IPS-15b (cell line): ENCODE measurements around the gene MT1X.
A peak's percentile ranks its signal among the peaks of the same experiment; 100 is the strongest.

Experiments
- H3K27me3 ChIP-seq: one replicate; pipeline ENCODE4 v1.6.1; 2013; ENCODE audit warnings: low read length; ENCODE audit not compliant: control insufficient read depth, insufficient read depth
- H3K36me3 ChIP-seq: one replicate; pipeline ENCODE4 v1.6.1; 2013; ENCODE audit warnings: low read length; ENCODE audit not compliant: control insufficient read depth, insufficient read depth
- H3K4me1 ChIP-seq: one replicate; pipeline ENCODE4 v1.6.1; 2013; ENCODE audit warnings: mild to moderate bottlenecking, low read length; ENCODE audit not compliant: control insufficient read depth, insufficient read depth
- H3K4me3 ChIP-seq: one replicate; pipeline ENCODE4 v1.5.1; 2013; ENCODE audit warnings: low read depth, low read length
- H3K9ac ChIP-seq: one replicate; pipeline ENCODE4 v1.6.1; 2013; ENCODE audit warnings: low read depth, mild to moderate bottlenecking, low read length
- H3K9me3 ChIP-seq: one replicate; pipeline ENCODE4 v1.6.1; 2013; ENCODE audit warnings: mild to moderate bottlenecking, low read length; ENCODE audit not compliant: control insufficient read depth, insufficient read depth

Gene MT1X

DNA sequence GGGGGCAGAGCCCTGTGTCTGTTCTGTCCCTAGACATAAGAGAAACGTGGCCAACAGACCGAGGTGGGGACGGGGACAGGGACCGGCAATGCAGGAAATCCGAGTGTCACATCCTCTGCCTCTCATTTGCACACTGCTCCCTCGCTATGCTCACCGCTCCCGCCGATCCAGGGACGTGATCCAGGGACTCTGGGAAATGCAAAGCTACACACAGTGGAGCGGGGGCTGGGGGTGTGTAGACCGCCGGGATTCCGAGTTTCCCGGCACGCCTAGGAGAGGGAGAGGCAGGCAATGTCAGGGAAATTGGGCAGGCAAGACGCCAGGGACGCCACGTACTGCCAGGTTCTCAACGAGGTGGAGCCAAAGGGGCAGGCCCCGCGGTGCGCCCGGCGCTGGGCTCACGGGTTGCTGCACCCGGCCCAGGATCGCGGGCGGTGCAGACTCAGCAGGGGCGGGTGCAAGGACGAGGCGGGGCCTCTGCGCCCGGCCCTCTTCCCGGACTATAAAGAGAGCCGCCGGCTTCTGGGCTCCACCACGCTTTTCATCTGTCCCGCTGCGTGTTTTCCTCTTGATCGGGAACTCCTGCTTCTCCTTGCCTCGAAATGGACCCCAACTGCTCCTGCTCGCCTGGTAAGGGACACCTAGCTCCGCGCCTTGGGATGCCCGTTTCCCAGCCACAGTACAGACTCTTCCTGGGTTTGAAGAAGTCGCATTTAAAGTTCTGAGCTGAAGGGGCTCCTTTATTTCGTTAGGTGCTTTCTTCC lies at the start of gene MT1X:
Gene MT1X, plus strand, starts transcription at position 532 of the 764 bp plus-strand sequence. Its CDS starts 71 bp downstream, at position 603.
- no peaks in the 10 kb centered on the region for H3K36me3 ChIP-seq
- H3K9me3 ChIP-seq, result no peaks in the 10 kb centered on the region
- peaks cover 52% of the 10 kb centered on the region for H3K27me3 ChIP-seq
- peaks cover 10% of the 10 kb centered on the region for H3K4me1 ChIP-seq
- peak within 1 kb of the TSS; percentile 89 for H3K4me3 ChIP-seq
- peak within 1 kb of the TSS; percentile 79 for H3K9ac ChIP-seq

DNA sequence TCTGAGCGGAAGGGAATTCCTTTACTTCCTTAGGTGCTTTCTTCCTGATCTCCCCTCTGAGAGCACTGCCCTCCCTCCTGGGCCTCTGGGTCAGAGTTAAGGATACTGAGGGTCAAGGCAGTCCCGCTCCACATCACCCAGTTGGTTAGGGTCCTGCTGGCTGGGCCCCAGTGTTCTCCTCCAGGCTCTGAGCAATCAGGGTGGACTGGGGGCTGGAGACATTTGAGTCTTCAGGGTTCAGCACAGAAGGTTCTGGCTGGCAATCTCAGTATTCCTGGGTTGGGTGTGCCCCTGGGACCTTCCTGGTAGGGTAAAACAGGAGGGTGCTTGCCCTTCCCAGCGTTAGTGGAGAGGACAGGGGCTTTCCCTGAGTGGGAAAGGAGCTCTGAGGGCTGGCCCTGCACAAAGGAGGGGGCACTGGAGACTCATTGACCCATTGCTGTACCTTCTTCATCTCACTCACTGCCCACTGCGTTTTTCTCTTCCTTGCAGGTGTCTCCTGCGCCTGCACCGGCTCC lies 49.4 kb upstream of the MT1X start:
- Histone ChIP-seq H3K9ac (no peak overlapping the region), H3K27me3 (peaks cover 99% of the 10 kb centered on the region), H3K36me3 (no peaks in the 10 kb centered on the region), H3K4me3 (peak overlapping the region; percentile 43), H3K9me3 (no peaks in the 10 kb centered on the region), H3K4me1 (no peaks in the 10 kb centered on the region)

DNA sequence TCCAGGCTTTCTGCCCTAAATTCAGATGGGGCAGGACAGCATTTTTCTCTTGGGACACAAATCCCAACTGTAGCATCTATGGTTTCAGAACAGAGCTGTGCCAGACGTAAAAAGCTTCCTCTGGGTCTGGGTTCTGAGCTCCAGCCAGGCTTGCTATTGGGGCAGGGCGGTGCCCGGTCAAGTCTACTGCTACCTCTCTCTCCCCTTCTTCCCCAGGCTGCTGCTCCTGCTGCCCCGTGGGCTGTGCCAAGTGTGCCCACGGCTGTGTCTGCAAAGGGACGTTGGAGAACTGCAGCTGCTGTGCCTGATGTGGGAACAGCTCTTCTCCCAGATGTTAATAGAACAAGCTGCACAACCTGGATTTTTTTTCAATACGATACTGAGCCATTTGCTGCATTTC lies 48.7 kb upstream of the MT1X start:
- Histone ChIP-seq H3K9ac (no peak overlapping the region), H3K36me3 (no peaks in the 10 kb centered on the region), H3K27me3 (peaks cover 100% of the 10 kb centered on the region), H3K9me3 (no peaks in the 10 kb centered on the region), H3K4me1 (no peaks in the 10 kb centered on the region), H3K4me3 (no peak overlapping the region)

DNA sequence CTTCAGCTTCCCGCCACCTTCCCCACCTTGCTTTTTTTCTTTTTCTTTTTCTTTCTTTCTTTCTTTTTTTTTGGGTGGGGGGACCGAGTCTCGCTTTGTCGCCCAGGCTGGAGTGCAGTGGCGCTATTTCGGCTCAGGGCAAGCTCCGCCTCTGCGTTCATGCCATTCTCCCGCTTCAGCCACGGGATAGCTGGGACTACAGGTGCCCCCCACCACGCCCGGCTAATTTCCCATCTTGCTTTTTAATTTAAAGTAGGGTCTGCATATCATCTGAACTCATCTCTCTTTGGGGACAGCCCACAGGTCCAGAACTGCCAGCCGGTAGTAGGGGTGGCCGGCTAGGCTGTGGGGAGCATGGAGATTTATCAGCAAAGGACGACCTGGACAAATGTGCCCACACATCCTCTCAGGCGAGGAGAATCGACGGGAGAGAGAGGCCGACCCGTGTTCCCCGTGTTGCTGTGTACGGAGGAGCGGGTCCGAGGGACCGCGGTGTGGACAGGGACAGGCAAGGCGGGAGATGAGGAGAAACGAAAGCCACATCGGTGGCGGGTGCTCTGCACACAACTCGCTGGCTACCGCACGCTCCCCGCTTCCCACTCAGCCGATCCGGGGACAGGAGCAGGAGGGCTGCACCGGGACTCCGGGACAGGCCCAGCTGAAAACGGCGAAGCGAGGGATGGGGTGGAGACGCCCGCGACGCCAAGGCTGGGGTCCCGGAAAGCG lies 47.4 kb upstream of the MT1X start:
- H3K9me3 ChIP-seq, result no peaks in the 10 kb centered on the region
- H3K36me3 ChIP-seq, result no peaks in the 10 kb centered on the region
- H3K9ac ChIP-seq, result no peak overlapping the region
- peaks cover 100% of the 10 kb centered on the region for H3K27me3 ChIP-seq
- H3K4me1 ChIP-seq, result peaks cover 3% of the 10 kb centered on the region
- peak overlapping the region; percentile 26 for H3K4me3 ChIP-seq

DNA sequence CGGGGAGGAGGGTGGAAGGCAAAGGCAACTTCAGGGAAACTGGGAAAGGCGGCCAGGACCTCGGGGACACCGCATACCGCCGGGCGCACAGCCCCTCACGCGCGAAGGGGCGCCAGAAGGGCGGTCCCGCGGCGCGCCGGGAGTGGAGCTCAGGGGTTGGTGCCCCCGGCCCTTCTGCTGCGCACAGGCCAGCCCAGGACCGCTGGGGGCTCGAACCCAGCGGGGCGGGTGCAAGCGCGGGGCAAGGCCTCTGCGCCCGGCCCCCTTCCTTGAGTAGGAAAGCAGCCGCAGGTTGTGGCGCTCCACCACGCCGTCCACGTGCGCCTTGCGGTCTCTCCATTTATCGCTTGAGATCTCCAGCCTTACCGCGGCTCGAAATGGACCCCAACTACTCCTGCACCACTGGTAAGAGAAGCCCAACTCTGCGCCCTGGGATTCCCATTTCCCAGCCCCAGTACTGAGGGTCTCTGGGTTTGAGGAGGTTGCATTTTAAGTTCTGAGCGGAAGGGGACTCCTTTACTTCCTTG lies 46.8 kb upstream of the MT1X start:
- Histone ChIP-seq H3K36me3 (no peaks in the 10 kb centered on the region), H3K4me1 (peaks cover 3% of the 10 kb centered on the region), H3K27me3 (peaks cover 100% of the 10 kb centered on the region), H3K4me3 (peak overlapping the region; percentile 26), H3K9ac (no peak overlapping the region), H3K9me3 (no peaks in the 10 kb centered on the region)

DNA sequence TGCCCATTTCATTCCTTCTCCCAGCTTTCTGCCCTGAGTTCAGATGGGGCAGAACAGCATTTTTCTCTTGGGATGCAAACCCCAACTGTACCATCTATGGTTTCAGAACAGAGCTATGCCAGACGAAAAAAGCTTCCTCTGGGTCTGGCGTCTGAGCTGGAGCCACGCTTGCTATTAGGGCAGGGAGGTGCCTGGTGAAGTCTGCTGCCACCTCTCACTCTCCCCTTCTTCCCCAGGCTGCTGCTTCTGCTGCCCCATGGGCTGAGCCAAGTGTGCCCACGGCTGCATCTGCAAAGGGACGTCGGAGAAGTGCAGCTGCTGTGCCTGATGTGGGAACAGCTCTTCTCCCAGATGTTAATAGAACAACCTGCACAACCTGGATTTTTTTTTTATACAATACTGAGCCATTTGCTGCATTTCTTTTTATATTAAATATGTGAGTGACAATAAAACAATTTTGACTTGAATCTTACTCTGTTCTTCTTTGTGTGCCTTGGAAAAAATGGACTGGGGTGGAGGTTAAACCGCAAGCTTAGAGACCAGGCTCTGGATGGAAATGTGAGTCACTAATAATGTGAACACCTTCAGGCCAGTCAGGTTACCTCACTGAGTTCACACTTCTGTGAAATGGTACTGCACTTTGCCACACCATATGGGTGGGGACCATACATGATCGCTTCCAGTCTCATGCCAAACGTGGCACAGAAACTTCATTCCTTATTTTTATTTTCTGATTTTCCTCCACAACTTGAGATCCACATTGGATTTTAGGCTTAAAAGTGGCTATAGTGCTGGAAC lies 45.5 kb upstream of the MT1X start:
- Histone ChIP-seq H3K4me3 (peak overlapping the region; percentile 49), H3K9ac (no peak overlapping the region), H3K9me3 (no peaks in the 10 kb centered on the region), H3K4me1 (peaks cover 3% of the 10 kb centered on the region), H3K27me3 (peaks cover 100% of the 10 kb centered on the region), H3K36me3 (no peaks in the 10 kb centered on the region)

DNA sequence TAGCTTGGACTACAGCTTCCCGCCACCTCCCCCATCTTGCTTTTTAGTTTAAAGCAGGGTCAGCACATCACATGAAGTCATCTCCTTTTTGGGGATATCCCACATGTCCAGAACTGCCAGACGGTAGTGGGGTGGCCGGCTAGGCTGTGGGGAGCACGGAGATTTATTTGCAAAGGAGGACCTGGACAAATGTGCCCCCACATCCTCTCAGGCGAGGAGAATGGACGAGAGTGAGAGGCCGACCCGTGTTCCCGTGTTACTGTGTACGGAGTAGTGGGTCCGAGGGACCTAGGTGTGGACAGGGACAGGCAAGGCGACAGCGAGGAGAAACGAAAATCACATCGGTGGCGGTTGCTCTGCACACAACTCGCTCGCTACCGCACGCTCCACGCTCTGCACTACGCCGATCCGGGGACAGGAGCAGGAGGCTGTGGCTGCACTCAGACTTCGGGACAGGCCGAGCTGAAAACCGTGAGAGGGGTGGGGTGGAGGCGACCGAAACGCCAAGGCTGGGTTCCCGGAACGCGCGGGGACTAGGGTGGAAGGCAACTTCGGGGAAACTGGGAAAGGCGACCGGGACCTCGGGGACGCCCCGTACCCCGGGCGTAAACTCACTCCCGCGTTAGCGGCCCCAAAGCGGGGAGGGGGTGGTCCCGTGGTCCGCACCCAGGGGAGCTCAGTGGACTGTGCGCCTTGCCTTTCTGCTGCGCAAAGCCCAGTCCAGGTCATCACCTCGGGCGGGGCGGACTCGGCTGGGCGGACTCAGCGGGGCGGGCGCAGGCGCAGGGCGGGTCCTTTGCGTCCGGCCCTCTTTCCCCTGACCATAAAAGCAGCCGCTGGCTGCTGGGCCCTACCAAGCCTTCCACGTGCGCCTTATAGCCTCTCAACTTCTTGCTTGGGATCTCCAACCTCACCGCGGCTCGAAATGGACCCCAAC lies 44.2 kb upstream of the MT1X start, which contains the start of gene MT1A:
Gene MT1A, plus strand, starts transcription at position 853 of the 937 bp plus-strand sequence. Its CDS starts 73 bp downstream, at position 926.
- H3K27me3 ChIP-seq, result peaks cover 100% of the 10 kb centered on the region

DNA sequence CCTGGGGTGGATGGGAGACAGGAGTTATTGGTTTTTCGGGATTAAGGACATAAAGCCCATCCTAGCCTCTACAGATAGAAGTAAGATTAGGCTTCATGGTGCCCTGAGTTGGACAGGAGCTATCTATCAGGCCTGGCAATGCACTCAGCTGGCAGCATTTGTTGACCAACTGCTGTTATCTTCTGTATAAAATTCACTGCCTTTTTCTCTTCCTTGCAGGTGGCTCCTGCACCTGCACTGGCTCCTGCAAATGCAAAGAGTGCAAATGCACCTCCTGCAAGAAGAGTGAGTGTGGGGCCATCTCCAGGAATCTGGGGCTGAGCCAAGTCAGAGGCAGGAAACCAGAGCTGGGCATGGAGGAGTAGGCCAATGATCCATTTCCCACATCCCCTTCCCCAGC lies 43.2 kb upstream of the MT1X start:
- Histone ChIP-seq H3K27me3 (peaks cover 100% of the 10 kb centered on the region), H3K4me1 (peaks cover 6% of the 10 kb centered on the region), H3K9ac (no peak overlapping the region), H3K9me3 (no peaks in the 10 kb centered on the region), H3K4me3 (peak overlapping the region; percentile 49), H3K36me3 (no peaks in the 10 kb centered on the region)

More for the DNA sequence above, 44.2 kb upstream of the MT1X start, which contains the start of gene MT1A:
- H3K36me3 ChIP-seq, result no peaks in the 10 kb centered on the region
- H3K9ac ChIP-seq, result no peak within 1 kb of the TSS
- H3K9me3 ChIP-seq, result no peaks in the 10 kb centered on the region
- H3K4me3 ChIP-seq, result peak within 1 kb of the TSS; percentile 49
- H3K4me1 ChIP-seq, result peaks cover 3% of the 10 kb centered on the region

DNA sequence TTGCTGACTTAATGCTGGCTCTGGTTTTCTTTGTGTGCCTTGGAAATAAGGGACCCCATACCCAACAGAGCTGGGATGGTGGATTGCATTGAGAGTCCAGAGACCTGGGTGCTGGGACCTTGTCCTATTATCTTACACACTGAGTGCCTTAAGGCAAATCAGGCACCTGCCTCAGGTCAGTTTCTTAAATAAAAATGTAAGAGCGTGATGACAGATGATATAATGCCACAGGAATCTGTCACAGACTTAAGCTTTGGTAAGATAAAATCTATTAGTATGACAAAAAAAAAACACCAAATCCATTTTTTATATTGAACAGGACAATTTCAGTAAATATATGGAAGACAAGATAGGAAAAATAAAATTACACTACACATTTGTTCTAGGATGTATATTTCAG lies 42.2 kb upstream of the MT1X start:
- peaks cover 6% of the 10 kb centered on the region for H3K4me1 ChIP-seq
- no peak overlapping the region for H3K9ac ChIP-seq
- no peak overlapping the region for H3K4me3 ChIP-seq
- H3K9me3 ChIP-seq, result no peaks in the 10 kb centered on the region
- no peaks in the 10 kb centered on the region for H3K36me3 ChIP-seq
- peaks cover 100% of the 10 kb centered on the region for H3K27me3 ChIP-seq

DNA sequence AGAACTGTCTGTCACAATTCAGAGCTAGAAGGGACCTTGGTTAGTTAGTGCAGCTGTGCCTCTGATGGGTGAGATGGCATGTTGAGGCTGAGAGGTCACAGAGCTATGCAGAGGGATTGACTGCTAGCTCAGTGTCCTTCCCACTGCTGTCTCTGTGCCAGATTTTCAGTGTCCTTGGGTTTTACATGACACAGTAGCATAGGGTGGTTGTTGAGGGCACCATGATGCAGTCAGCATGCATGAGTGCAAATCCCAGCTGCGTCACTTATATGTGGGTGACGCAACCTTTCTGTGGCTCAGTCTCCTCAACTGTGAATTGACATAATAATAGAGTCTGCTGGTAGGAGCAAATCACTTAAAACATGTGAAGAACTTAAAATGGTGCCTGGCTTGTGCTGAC lies 41.1 kb upstream of the MT1X start:
- H3K9ac ChIP-seq, result no peak overlapping the region
- H3K4me1 ChIP-seq, result peaks cover 6% of the 10 kb centered on the region
- H3K4me3 ChIP-seq, result no peak overlapping the region
- peaks cover 100% of the 10 kb centered on the region for H3K27me3 ChIP-seq
- no peaks in the 10 kb centered on the region for H3K9me3 ChIP-seq
- no peaks in the 10 kb centered on the region for H3K36me3 ChIP-seq
